GM19324 (cell line): Measurements from ENCODE around the gene KATNAL2.

Source experiments
- ATAC-seq: cut with Tn5 transposase; IDR thresholded peaks from one replicate; pipeline ENCODE4 v1.9.1; 2021; ENCODE audit warnings: mild to moderate bottlenecking, moderate library complexity; ENCODE audit not compliant: unreplicated experiment, low FRiP score

KATNAL2 gene

GRCh38 chr18:46917108-46917802, at the start of gene KATNAL2, which contains the start of gene PIAS2:
KATNAL2 (plus strand) TSS chr18:46917602; CDS start chr18:46946873, 29,271 bp downstream.
PIAS2 (minus strand) TSS chr18:46917507; CDS start chr18:46917345, 162 bp downstream.
- ATAC-seq: peak; percentile 94

GRCh38 chr18:46868169-46868921, 49.1 kb upstream of the KATNAL2 start:
- ATAC-seq: no peak

- ATAC-seq: no peak
Observed at GRCh38 chr18:46877329-46877987, 39.9 kb upstream of the KATNAL2 start.

- no peak for ATAC-seq
Observed at GRCh38 chr18:46883180-46883579, 34.2 kb upstream of the KATNAL2 start.

GRCh38 chr18:46886893-46887292, 30.5 kb upstream of the KATNAL2 start:
- ATAC-seq: no peak

- no peak for ATAC-seq
Observed at GRCh38 chr18:46888965-46889364, 28.4 kb upstream of the KATNAL2 start.

- ATAC-seq: peak; percentile 77
Observed at GRCh38 chr18:46891742-46892214, 25.6 kb upstream of the KATNAL2 start.

GRCh38 chr18:46892842-46893241, 24.6 kb upstream of the KATNAL2 start:
- no peak for ATAC-seq

- ATAC-seq: no peak
Observed at GRCh38 chr18:46893360-46893759, 24.0 kb upstream of the KATNAL2 start.

GRCh38 chr18:46894124-46894523, 23.3 kb upstream of the KATNAL2 start:
- ATAC-seq: no peak

- no peak for ATAC-seq
Observed at GRCh38 chr18:46899274-46899948, 18.0 kb upstream of the KATNAL2 start.

- no peak for ATAC-seq
Observed at GRCh38 chr18:46903406-46903805, 14.0 kb upstream of the KATNAL2 start.

- ATAC-seq: no peak
Observed at GRCh38 chr18:46909497-46909896, 7.9 kb upstream of the KATNAL2 start.

- no peak for ATAC-seq
Observed at GRCh38 chr18:46910856-46911255, 6.5 kb upstream of the KATNAL2 start.

- no peak for ATAC-seq
Observed at GRCh38 chr18:46915800-46916550, 1.4 kb upstream of the KATNAL2 start.

- no peak for ATAC-seq
Observed at GRCh38 chr18:46916551-46917107, 773 bp upstream of the KATNAL2 start.

- ATAC-seq: no peak
Observed at GRCh38 chr18:46917803-46918600, 600 bp downstream of the KATNAL2 start.

GRCh38 chr18:46920067-46920466, 2.7 kb downstream of the KATNAL2 start:
- no peak for ATAC-seq

- ATAC-seq: no peak
Observed at GRCh38 chr18:46920653-46921052, 3.3 kb downstream of the KATNAL2 start.
